ENCODE results near the gene FBXO44.
A peak's percentile ranks its signal among the peaks of the same experiment; 100 is the strongest.

FBXO44 gene

DNA sequence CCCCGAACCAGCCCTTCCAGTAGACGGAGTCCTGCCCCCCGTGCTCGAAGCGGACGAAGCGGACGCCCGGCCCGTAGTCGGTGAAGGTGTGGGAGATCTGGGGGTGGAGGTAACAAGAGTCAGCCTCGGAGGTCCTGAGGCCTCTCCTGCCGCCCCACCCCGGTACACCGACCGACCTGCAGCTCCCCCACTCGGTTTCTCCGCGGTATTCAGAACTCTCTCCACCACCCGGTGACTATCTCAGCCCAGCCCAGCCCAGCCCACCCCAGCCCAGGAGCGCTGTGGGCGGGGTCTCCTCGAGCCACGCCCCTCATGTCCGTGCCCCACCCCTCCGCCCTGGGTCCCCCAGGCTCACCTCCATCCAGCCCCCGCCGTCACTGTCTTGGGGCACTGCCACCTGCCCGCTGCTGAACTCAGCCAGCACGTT lies 5.9 kb upstream of the FBXO44 start:
- TF ChIP-seq, protein P1, sequence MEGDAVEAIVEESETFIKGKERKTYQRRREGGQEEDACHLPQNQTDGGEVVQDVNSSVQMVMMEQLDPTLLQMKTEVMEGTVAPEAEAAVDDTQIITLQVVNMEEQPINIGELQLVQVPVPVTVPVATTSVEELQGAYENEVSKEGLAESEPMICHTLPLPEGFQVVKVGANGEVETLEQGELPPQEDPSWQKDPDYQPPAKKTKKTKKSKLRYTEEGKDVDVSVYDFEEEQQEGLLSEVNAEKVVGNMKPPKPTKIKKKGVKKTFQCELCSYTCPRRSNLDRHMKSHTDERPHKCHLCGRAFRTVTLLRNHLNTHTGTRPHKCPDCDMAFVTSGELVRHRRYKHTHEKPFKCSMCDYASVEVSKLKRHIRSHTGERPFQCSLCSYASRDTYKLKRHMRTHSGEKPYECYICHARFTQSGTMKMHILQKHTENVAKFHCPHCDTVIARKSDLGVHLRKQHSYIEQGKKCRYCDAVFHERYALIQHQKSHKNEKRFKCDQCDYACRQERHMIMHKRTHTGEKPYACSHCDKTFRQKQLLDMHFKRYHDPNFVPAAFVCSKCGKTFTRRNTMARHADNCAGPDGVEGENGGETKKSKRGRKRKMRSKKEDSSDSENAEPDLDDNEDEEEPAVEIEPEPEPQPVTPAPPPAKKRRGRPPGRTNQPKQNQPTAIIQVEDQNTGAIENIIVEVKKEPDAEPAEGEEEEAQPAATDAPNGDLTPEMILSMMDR (IDR thresholded peaks at IDR 0.05; ENCODE audit: low read depth, low read length, missing control alignments), result no peak
- DNase-seq (ENCODE audit: low read depth), result no peak
- no peak overlapping the region for H3K4me3 ChIP-seq (ENCODE audit: low read depth, low read length)
- in situ Hi-C loops (cut with HindIII; ENCODE audit: low sequenced_read_pairs), result no loop called here

DNA sequence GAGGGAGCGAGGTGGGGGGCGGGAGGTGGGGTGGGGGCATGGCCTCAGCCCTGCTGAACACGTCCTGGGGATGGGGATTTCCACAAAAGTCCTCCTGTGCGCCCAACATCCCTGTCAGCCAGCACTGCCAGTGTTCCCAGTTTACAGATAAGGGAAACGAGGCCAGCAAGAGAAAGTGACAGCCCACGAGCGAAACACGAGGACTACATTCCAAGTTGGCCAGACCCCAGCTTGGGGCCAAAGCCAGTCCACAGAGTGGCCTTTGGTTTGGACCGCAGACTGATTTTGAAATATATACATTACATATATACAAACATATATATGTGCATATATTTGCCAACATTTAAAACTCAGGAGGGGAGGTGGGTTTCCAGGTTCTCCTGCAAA lies 5.4 kb upstream of the FBXO44 start:
- DNase-seq (ENCODE audit: low read depth), result no peak
- in situ Hi-C loops (cut with HindIII; ENCODE audit: low sequenced_read_pairs), result no loop called here
- TF ChIP-seq, protein P1 (IDR thresholded peaks at IDR 0.05; ENCODE audit: low read depth, low read length, missing control alignments), result no peak
- H3K4me3 ChIP-seq (ENCODE audit: low read depth, low read length), result no peak overlapping the region

DNA sequence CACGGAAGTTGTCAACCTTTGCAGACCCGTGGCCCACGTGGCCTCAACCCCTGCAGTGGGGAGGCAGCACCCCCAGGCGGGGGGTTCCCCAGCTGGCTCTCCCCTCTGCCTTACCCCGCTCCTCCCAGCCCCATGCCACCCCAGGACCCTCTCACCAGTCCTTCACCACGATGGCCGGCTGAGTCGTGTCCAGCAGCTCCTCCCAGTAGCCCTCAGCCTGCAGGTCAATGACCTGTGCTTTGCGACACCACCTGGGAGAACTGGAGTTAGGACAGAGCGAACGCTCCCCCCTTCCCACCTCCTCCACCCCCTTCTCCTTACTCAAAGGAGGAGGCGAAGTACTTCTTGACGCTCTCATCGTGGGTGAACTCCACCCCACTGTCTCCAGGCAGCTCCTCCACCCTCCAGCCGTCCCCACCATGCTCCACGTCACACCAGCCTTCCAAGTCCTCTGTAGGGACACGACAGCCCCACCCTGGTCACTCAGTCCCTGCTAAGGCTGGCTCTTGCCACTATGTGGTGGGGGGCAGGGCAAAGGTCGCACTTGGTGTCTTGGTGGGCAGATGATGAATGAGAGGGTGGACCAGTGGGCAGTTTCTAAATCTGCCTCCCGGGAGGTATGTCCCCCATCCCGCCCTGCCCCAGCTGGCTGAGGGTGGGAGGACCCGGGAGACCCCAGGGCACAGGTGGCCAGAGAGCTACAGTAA lies 4.9 kb upstream of the FBXO44 start:
- no peak for DNase-seq (ENCODE audit: low read depth)
- TF ChIP-seq, protein P1 (IDR thresholded peaks at IDR 0.05; ENCODE audit: low read depth, low read length, missing control alignments), result no peak
- H3K4me3 ChIP-seq (ENCODE audit: low read depth, low read length), result no peak overlapping the region
- in situ Hi-C loops (cut with HindIII; ENCODE audit: low sequenced_read_pairs), result no loop called here

DNA sequence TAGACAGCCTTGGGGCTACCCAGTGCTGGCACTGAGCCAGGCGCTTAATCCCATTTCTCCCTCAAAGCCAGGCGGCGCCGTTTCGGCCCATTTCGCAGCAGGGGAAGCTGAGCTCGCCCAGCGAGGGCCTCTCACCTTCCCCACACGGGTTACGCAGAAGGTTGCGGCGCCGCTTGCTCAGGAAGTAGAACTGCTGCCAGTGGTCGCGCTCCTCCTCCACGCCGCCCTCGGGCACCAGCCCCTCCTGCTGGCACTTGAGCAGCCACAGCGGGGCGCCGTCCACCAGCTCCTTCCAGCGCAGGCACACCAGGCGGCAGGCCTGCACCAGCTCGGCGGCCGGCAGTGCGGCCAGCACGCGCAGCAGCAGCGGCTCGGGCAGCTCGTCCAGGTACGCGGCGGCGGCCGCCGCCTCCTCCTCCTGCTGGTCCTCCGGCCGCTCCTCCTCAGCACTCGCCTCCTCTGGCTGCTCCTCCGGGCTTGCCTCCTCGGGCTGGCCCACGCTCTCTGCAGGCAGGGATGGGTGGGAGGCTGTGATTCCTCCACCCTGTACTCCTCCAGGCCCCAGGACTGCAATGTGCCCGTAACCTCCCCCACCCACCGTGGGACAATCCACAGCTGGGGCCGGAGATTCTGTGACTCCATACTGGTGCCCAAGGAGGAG lies 4.2 kb upstream of the FBXO44 start:
- TF ChIP-seq, protein P1 (IDR thresholded peaks at IDR 0.05; ENCODE audit: low read depth, low read length, missing control alignments), result peak; percentile 10
- in situ Hi-C loops (cut with HindIII; ENCODE audit: low sequenced_read_pairs), result no loop called here
- DNase-seq (ENCODE audit: low read depth), result no peak
- no peak overlapping the region for H3K4me3 ChIP-seq (ENCODE audit: low read depth, low read length)

DNA sequence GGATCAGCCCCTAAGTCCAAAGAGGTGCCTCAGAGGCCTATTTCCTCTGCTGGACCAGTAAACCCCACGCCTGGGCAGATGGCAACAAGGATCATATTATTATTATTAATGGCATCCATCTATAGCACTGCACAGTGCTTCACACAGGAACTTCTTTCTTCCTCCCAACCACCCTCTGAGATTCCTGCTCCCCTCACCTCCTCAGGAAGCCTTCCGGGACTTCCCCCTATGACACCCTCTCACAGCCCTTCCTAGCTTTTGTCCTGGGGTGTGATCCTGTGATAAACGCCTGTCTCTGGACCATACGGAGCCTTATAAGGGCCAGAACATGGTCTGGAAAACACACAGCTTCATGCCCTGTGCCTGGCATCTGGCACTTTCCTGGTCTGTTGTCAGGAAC lies 3.7 kb upstream of the FBXO44 start:
- H3K4me3 ChIP-seq (ENCODE audit: low read depth, low read length), result no peak overlapping the region
- TF ChIP-seq, protein P1 (IDR thresholded peaks at IDR 0.05; ENCODE audit: low read depth, low read length, missing control alignments), result no peak
- in situ Hi-C loops (cut with HindIII; ENCODE audit: low sequenced_read_pairs), result no loop called here
- DNase-seq (ENCODE audit: low read depth), result no peak

DNA sequence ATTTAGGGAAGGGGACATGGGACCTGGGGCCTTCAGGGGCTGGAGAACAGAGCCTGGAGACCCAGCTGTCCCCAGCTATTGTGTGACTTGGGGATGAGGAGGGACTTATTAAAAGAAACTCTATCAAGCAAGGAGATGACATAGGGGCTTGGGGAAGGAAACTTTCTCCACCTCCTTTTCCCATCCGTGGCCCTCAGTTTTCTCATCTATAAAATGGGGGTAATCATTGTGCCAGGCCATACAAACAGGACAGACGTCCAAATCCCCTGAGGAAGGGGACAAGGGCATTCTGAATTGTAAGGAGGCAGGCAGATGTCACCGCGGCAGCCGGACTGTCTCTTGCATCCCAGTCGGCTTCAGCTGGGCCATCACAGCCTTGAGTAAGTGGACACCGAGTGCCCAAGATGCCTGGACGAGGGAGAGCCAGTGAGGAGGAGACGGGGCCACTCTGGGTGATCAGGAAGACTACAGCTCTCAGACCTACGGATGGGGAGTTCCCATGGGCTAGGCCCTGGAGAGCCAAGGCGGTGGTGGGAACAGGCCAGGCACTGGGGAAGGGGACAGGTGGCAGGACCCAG lies 2.4 kb upstream of the FBXO44 start:
- in situ Hi-C loops (cut with HindIII; ENCODE audit: low sequenced_read_pairs), result no loop called here
- no peak overlapping the region for H3K4me3 ChIP-seq (ENCODE audit: low read depth, low read length)
- TF ChIP-seq, protein P1 (IDR thresholded peaks at IDR 0.05; ENCODE audit: low read depth, low read length, missing control alignments), result no peak
- DNase-seq (ENCODE audit: low read depth), result no peak
